Measurements from ENCODE around the gene GTF2H2C. TPM values are rescaled to one million over a fixed set of nuclear protein-coding genes. Genes with fewer than 3 reads are reported as not detected.

GTF2H2C gene
- total RNA-seq, 4 donors from 2014 or later: 15.8 to 32.8 (median 21.3) TPM

- H3K9me3 ChIP-seq: no peaks in the 10 kb centered on the region
- ATAC-seq: no peak
- H3K36me3 ChIP-seq: no peaks in the 10 kb centered on the region
- no peak overlapping the region for H3K27ac ChIP-seq
- no peaks in the 10 kb centered on the region for H3K4me1 ChIP-seq
- H3K27me3 ChIP-seq: no peaks in the 10 kb centered on the region
- 16 to 24% methylated on average over 4 of the region's 4 CpGs for whole genome bisulfite sequencing, 2 donors (ENCODE audit: low coverage in 1 of 2)
- no peak for TF ChIP-seq CTCF (IDR thresholded peaks at IDR 0.05)
- no peak for TF ChIP-seq POLR2AphosphoS5 (IDR thresholded peaks at IDR 0.05)
- no peak overlapping the region for H3K4me3 ChIP-seq
Measured at GRCh38 chr5:69517763-69518212, 42.2 kb upstream of the GTF2H2C start.

- H3K9me3 ChIP-seq: no peaks in the 10 kb centered on the region
- ATAC-seq: no peak
- H3K4me3 ChIP-seq: no peak overlapping the region
- H3K36me3 ChIP-seq: no peaks in the 10 kb centered on the region
- peaks cover 7% of the 10 kb centered on the region for H3K27me3 ChIP-seq
- H3K27ac ChIP-seq: no peak overlapping the region
- 38 to 49% methylated on average over 1 to 2 of the region's 2 CpGs for WGBS, 2 donors (ENCODE audit: low coverage in 1 of 2)
- H3K4me1 ChIP-seq: no peaks in the 10 kb centered on the region
- no peak for TF ChIP-seq POLR2A (IDR thresholded peaks at IDR 0.05)
- no peak for TF ChIP-seq CTCF (IDR thresholded peaks at IDR 0.05)
- TF ChIP-seq EP300 (IDR thresholded peaks at IDR 0.05): no peak
- TF ChIP-seq POLR2AphosphoS5 (IDR thresholded peaks at IDR 0.05): no peak
Measured at GRCh38 chr5:69519285-69519684, 40.7 kb upstream of the GTF2H2C start.

GRCh38 chr5:69522035-69522434, 38.0 kb upstream of the GTF2H2C start:
- TF ChIP-seq POLR2AphosphoS5 (IDR thresholded peaks at IDR 0.05) (no peak), POLR2A (IDR thresholded peaks at IDR 0.05) (no peak), EP300 (IDR thresholded peaks at IDR 0.05) (no peak), CTCF (IDR thresholded peaks at IDR 0.05) (no peak)
- H3K4me3 ChIP-seq: no peak overlapping the region
- no peaks in the 10 kb centered on the region for H3K36me3 ChIP-seq
- no peaks in the 10 kb centered on the region for H3K9me3 ChIP-seq
- H3K27ac ChIP-seq: no peak overlapping the region
- 69 to 71% methylated on average over 1 to 3 of the region's 3 CpGs for WGBS, 2 donors (ENCODE audit: low coverage in 1 of 2)
- peaks cover 7% of the 10 kb centered on the region for H3K27me3 ChIP-seq
- H3K4me1 ChIP-seq: no peaks in the 10 kb centered on the region
- no peak for ATAC-seq

GRCh38 chr5:69525490-69525889, 34.5 kb upstream of the GTF2H2C start:
- Histone ChIP-seq H3K4me1 (no peaks in the 10 kb centered on the region), H3K4me3 (no peak overlapping the region), H3K27me3 (peaks cover 12% of the 10 kb centered on the region), H3K9me3 (no peaks in the 10 kb centered on the region), H3K36me3 (no peaks in the 10 kb centered on the region), H3K27ac (no peak overlapping the region)
- TF ChIP-seq CTCF (IDR thresholded peaks at IDR 0.05) (no peak), POLR2AphosphoS5 (IDR thresholded peaks at IDR 0.05) (no peak), POLR2A (IDR thresholded peaks at IDR 0.05) (no peak), EP300 (IDR thresholded peaks at IDR 0.05) (no peak)
- ATAC-seq: no peak
- WGBS, 2 donors (ENCODE audit: low coverage in 1 of 2): 51 to 66% methylated on average over 2 of the region's 2 CpGs

- Histone ChIP-seq H3K4me1 (no peaks in the 10 kb centered on the region), H3K4me3 (no peak overlapping the region), H3K27me3 (peaks cover 12% of the 10 kb centered on the region), H3K9me3 (no peaks in the 10 kb centered on the region), H3K36me3 (no peaks in the 10 kb centered on the region), H3K27ac (no peak overlapping the region)
- ATAC-seq: no peak
- 93 to 98% methylated on average over 4 to 7 of the region's 9 CpGs for WGBS, 2 donors (ENCODE audit: low coverage in 1 of 2)
- TF ChIP-seq POLR2AphosphoS5 (IDR thresholded peaks at IDR 0.05): no peak
- TF ChIP-seq POLR2A (IDR thresholded peaks at IDR 0.05): no peak
- TF ChIP-seq EP300 (IDR thresholded peaks at IDR 0.05): no peak
- TF ChIP-seq CTCF (IDR thresholded peaks at IDR 0.05): no peak
Measured at GRCh38 chr5:69526660-69527059, 33.3 kb upstream of the GTF2H2C start.
